Immature natural killer cell (primary cell): ENCODE results near the gene BTN1A1. TPM values are rescaled to one million over a fixed set of nuclear protein-coding genes. Genes with fewer than 3 reads are reported as not detected.
A peak's percentile ranks its signal among the peaks of the same experiment; 100 is the strongest.
"Not testable (repeated sequence)": the region's sequence is repeated elsewhere in the genome, so short reads cannot be mapped to it uniquely, and the experiment has no call there.

Source experiments
- DNase-seq, 3 donors: peaks; one replicate each; pipeline ENCODE4 v3.0.0; 2022; ENCODE audit warnings: mixed read lengths in 1 of 3
- H3K27ac Mint-ChIP-seq, 6 donors: one replicate each; pipeline ENCODE4 v1.8.0; 2020; ENCODE audit warnings: mixed read lengths in 6 of 6, mild to moderate bottlenecking in 5 of 6, inconsistent platforms in 4 of 6, moderate library complexity in 3 of 6
- H3K27me3 Mint-ChIP-seq, 3 donors: one replicate each; pipeline ENCODE4 v1.8.0; 2020 to 2021; ENCODE audit warnings: low read depth in 3 of 3, mild to moderate bottlenecking in 3 of 3, mixed read lengths in 3 of 3, moderate library complexity in 3 of 3, inconsistent platforms in 1 of 3
- H3K36me3 Mint-ChIP-seq, 3 donors: one replicate each; pipeline ENCODE4 v1.8.0; 2020; ENCODE audit warnings: mixed read lengths in 3 of 3, inconsistent platforms in 2 of 3, mild to moderate bottlenecking in 2 of 3
- H3K4me1 Mint-ChIP-seq, 2 donors: one replicate each; pipeline ENCODE4 v1.8.0; 2020; ENCODE audit warnings: inconsistent platforms in 2 of 2, mild to moderate bottlenecking in 2 of 2, mixed read lengths in 2 of 2, moderate library complexity in 1 of 2
- H3K4me3 Mint-ChIP-seq, 5 donors: one replicate each; pipeline ENCODE4 v1.8.0; 2020; ENCODE audit warnings: mild to moderate bottlenecking in 5 of 5, mixed read lengths in 5 of 5, inconsistent platforms in 3 of 5, moderate library complexity in 3 of 5
- H3K9me3 Mint-ChIP-seq, 6 donors: one replicate each; pipeline ENCODE4 v1.8.0; 2020; ENCODE audit warnings: mild to moderate bottlenecking in 6 of 6, mixed read lengths in 6 of 6, inconsistent platforms in 4 of 6, moderate library complexity in 3 of 6
- polyA plus RNA-seq, 3 donors: library from polyadenylated mRNA; unstranded; fragments of 300-500 nt; fragmentation: Illumina TruSeq; gene quantifications; one replicate each; pipeline ENCODE4 v1.2.3, GENCODE V29; 2021

BTN1A1 gene
- polyA plus RNA-seq, 3 donors from 2014 or later = not detected

DNA sequence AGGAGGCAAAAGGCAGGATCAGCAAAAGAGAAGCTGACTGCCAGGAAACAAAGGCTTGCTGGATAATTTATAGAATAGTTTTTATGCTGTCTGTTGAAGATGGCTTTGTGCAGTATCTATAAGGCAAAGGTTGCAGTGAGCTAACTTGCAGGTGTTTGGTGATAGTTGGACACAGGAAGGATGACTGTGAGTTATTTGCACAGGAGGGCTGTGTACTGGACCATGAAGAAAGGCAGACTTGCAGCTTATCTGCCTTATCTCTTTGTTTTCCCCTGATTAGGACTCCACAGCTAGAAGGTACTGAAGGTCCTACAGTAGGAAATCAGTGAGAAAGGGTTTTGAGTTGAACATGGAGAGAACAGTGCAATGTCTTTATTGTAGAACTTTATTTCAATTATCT, 2.1 kb downstream of the BTN1A1 start:
- peaks cover 11 to 16% of the 10 kb centered on the region in 2 donors for H3K4me1 Mint-ChIP-seq
- peak overlapping the region in 1 of 6 donors; percentile 31 for H3K27ac Mint-ChIP-seq
- no peak for DNase-seq
- H3K27me3 Mint-ChIP-seq = peaks cover 2 to 20% (median 17%) of the 10 kb centered on the region in 3 donors
- peaks cover 0 to 7% (median 4%) of the 10 kb centered on the region in 3 donors for H3K36me3 Mint-ChIP-seq
- H3K9me3 Mint-ChIP-seq = no peaks in the 10 kb centered on the region
- H3K4me3 Mint-ChIP-seq = peak overlapping the region; percentile 71 to 86 (median 78)

DNA sequence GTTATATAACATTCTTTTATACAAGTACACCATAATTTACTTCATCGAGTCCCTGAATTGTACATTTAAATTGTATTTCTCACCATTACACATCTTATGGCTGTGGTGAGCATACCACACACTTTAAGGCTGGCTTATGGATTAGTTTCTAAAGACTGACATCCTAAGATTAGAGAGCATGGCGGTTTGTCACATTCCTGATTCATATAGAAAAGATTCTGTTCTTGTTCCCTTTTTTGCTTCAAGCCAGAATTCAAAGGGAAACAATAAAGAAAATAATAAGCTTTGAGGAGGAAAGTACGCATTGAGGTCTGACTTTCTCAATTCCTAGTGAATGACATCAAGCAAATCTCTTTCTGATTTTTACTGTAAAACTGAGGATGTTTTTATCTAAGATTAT, 2.5 kb downstream of the BTN1A1 start:
- Mint-ChIP-seq H3K4me3 (peak overlapping the region in 1 of 5 donors; percentile 25), H3K36me3 (peaks cover 0 to 7% (median 4%) of the 10 kb centered on the region in 3 donors), H3K27ac (no peak overlapping the region), H3K9me3 (no peaks in the 10 kb centered on the region), H3K4me1 (peaks cover 11 to 16% of the 10 kb centered on the region in 2 donors), H3K27me3 (peaks cover 2 to 20% (median 17%) of the 10 kb centered on the region in 3 donors)
- DNase-seq = no peak

DNA sequence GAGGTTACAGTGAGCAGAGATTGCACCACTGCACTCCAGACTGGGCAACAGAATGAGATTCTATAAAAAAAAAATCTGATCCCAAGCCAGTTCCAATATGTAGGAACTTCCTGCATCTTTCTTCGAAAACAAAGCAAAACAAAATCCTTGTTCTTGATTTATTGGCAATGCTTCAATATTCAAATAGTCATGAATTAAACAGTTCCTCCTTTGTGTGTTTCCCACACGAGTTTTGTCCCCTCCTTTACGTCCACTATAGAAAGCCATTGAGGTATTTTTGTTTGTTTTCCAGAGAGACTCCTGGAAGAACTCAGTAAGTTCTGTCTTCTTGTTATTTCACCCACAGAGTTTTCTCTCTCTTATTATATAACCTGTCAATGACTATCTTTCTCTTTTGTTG, 7.6 kb downstream of the BTN1A1 start:
- H3K9me3 Mint-ChIP-seq = no peaks in the 10 kb centered on the region
- H3K27ac Mint-ChIP-seq = peak overlapping the region in 1 of 6 donors; percentile 15
- peaks cover 0 to 4% (median 3%) of the 10 kb centered on the region in 3 donors for H3K36me3 Mint-ChIP-seq
- no peak for DNase-seq
- no peaks in the 10 kb centered on the region for H3K4me1 Mint-ChIP-seq
- H3K27me3 Mint-ChIP-seq = peaks cover 0 to 7% (median 6%) of the 10 kb centered on the region in 3 donors
- no peak overlapping the region for H3K4me3 Mint-ChIP-seq

DNA sequence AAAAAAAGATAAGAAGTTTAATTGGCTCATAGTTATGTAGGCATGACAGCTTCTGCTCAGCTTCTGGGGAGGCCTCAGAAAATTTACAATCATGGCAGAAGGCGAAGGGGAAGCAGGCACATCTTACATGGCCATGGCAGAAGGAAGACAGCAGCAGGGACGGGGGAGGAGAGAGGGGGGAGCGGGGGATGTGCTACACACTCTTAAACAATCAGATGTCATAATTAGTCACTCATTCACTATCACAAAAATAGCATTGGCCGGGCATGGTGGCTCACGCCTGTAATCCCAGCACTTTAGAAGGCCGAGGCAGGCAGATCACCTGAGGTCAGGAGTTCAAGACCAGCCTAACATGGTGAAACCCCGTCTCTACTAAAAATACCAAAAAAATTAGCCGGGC, 10.9 kb downstream of the BTN1A1 start:
- not testable (repeated sequence) for H3K36me3 Mint-ChIP-seq, H3K27ac Mint-ChIP-seq, H3K27me3 Mint-ChIP-seq, DNase-seq, H3K9me3 Mint-ChIP-seq, H3K4me3 Mint-ChIP-seq, H3K4me1 Mint-ChIP-seq

GRCh38 chr6:26514984-26515383, 14.9 kb downstream of the BTN1A1 start:
- Mint-ChIP-seq H3K9me3 (no peaks in the 10 kb centered on the region), H3K4me3 (no peak overlapping the region)

GRCh38 chr6:26516481-26517427, 16.7 kb downstream of the BTN1A1 start:
- Mint-ChIP-seq H3K9me3 (peaks cover 0 to 4% (median 0%) of the 10 kb centered on the region in 6 donors), H3K4me3 (no peak overlapping the region), H3K36me3 (peaks cover 0 to 3% (median 0%) of the 10 kb centered on the region in 3 donors)

More at GRCh38 chr6:26514984-26515383, 14.9 kb downstream of the BTN1A1 start:
- peaks cover 0 to 3% (median 0%) of the 10 kb centered on the region in 3 donors for H3K36me3 Mint-ChIP-seq
- no peak overlapping the region for H3K27ac Mint-ChIP-seq
- peaks cover under 1 to 2% of the 10 kb centered on the region in 2 donors for H3K4me1 Mint-ChIP-seq
- peaks cover 1 to 3% (median 3%) of the 10 kb centered on the region in 3 donors for H3K27me3 Mint-ChIP-seq
- no peak for DNase-seq

GRCh38 chr6:26519359-26519758, 19.3 kb downstream of the BTN1A1 start:
- DNase-seq = no peak
- Mint-ChIP-seq H3K9me3 (peaks cover 0 to 4% (median 0%) of the 10 kb centered on the region in 6 donors), H3K27me3 (peaks cover 10 to 21% (median 17%) of the 10 kb centered on the region in 3 donors), H3K27ac (no peak overlapping the region), H3K4me1 (peaks cover 24 to 40% of the 10 kb centered on the region in 2 donors), H3K36me3 (peaks cover 0 to 3% (median 0%) of the 10 kb centered on the region in 3 donors), H3K4me3 (no peak overlapping the region)

More at GRCh38 chr6:26516481-26517427, 16.7 kb downstream of the BTN1A1 start:
- DNase-seq = no peak
- peaks cover 10 to 16% (median 15%) of the 10 kb centered on the region in 3 donors for H3K27me3 Mint-ChIP-seq
- no peak overlapping the region for H3K27ac Mint-ChIP-seq
- peaks cover 13 to 16% of the 10 kb centered on the region in 2 donors for H3K4me1 Mint-ChIP-seq

DNA sequence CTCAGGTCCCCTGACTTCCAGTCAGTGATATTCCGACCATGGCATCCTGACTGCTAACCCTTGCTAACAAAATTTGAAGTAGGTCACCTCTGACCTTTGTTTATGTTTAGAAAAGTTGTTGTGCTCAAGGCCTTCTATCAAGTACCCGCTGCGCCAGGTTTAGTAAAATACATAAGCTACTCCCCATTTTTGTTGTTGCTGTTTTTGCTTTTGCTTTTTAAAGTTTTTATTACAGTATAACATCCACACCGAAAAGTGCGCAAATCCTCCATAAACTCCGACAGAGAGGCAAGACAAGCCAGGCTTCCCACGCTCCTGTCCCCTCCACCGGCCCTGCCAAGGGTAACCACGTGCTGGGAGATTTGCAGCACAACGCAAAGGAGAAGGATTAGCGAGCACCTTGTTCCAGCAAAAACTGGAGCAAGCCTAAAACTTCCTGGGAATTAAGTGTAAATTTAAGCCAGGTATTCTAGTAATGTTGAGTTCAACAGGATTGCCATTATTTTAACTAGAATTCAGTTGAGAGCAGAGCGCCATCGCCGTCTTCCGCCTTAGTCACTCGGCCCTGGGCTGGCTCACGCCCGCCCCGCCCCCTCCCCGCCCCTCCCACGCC, 20.2 kb downstream of the BTN1A1 start:
- H3K4me3 Mint-ChIP-seq = peak overlapping the region; percentile 82 to 90 (median 85)
- peaks cover 0 to 3% (median 0%) of the 10 kb centered on the region in 3 donors for H3K36me3 Mint-ChIP-seq
- peaks cover 10 to 21% (median 17%) of the 10 kb centered on the region in 3 donors for H3K27me3 Mint-ChIP-seq
- peak overlapping the region; percentile 95 to 98 (median 96) for H3K27ac Mint-ChIP-seq
- peaks cover 24 to 45% of the 10 kb centered on the region in 2 donors for H3K4me1 Mint-ChIP-seq
- DNase-seq = no peak
- peaks cover 0 to 4% (median 0%) of the 10 kb centered on the region in 6 donors for H3K9me3 Mint-ChIP-seq

GRCh38 chr6:26520850-26521599, 20.9 kb downstream of the BTN1A1 start:
- H3K36me3 Mint-ChIP-seq = peaks cover 0 to 3% (median 0%) of the 10 kb centered on the region in 3 donors
- peaks cover 9 to 21% (median 17%) of the 10 kb centered on the region in 3 donors for H3K27me3 Mint-ChIP-seq
- H3K27ac Mint-ChIP-seq = peak overlapping the region; percentile 92 to 98 (median 93)
- H3K9me3 Mint-ChIP-seq = peaks cover 0 to 4% (median 0%) of the 10 kb centered on the region in 6 donors
- H3K4me3 Mint-ChIP-seq = peak overlapping the region; percentile 88 to 97 (median 90)
- H3K4me1 Mint-ChIP-seq = peaks cover 24 to 45% of the 10 kb centered on the region in 2 donors
- peak; percentile 87 to 91 (median 91) for DNase-seq

DNA sequence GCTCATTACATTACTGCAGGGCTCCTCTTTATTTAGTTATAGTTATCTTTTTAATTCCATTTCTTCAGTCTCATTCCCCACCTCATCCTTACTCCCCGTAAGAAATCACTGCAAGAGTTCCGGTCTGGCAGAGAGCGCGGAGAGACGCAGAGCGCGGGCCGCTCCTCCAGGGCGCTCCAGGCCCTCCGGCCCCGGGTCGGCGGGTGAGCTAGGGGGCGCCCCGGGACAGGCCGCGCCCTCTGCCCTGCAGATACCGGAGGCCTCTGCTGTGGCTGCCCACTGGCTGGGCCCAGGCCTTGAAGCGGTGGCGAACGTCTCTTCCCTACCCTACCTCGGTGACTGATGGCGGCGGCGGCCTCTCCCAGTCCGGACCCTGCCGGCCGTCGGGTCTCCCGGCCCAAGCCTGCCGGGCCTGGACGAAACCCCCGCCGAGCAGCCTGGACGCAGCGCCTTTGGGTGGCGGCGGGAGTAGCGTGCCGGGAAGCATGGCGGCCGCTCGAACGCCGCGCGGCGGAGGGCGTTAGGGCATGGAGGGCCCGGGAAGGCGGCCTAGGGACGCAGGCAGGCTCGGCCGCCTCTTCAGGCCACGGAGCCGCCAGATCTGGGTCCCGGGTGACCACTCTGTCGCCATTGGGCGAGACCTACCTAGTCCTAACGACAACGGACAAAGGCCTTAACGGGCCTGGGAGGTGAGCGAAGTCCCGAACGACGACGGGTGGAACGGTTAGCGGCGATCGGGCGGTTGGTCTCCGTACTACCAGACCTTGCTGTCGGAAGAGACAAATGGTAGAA, 21.7 kb downstream of the BTN1A1 start:
- Mint-ChIP-seq H3K4me3 (peak overlapping the region; percentile 88 to 97 (median 90)), H3K9me3 (peaks cover 0 to 4% (median 0%) of the 10 kb centered on the region in 6 donors), H3K27me3 (peaks cover 9 to 17% (median 14%) of the 10 kb centered on the region in 3 donors), H3K4me1 (peaks cover 24 to 45% of the 10 kb centered on the region in 2 donors), H3K36me3 (peaks cover 0 to 3% (median 0%) of the 10 kb centered on the region in 3 donors), H3K27ac (peak overlapping the region; percentile 92 to 98 (median 94))
- peak; percentile 82 to 84 (median 83) for DNase-seq

DNA sequence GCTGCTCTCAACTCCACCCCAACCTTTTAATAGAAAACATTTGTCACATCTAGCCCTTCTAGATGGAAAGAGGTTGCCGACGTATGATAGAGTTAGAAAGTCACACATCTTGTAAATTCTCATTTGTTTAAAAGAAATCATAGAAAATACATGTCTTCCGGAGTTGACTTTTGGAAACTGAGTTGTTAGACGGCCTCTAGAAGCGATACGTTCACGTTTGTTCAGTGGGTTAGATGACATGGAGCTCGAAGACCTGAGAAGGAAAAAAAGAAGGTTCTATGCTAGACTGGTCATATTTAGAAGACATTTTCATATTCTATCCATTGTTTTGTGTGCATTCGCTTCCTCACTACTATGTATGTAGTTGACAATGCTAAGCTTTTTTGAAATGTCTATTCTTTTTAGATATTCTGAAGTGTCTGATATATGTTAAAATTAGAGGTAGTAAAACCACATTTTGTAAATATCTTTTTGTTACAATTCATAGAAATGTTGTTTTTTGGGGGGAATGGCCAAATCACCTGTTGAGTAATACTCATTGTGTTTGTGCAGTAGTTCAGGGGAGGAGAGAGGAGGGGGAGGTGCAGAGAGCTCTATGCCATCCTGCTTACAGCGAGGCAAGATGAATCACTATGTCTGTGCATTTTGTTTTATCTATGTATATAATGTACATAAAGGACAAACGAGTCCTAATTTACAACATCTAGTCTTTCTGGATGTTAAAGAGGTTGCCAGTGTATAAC, 22.6 kb downstream of the BTN1A1 start:
- peaks cover 9 to 17% (median 14%) of the 10 kb centered on the region in 3 donors for H3K27me3 Mint-ChIP-seq
- H3K4me1 Mint-ChIP-seq = peaks cover 24 to 45% of the 10 kb centered on the region in 2 donors
- H3K27ac Mint-ChIP-seq = peak overlapping the region; percentile 67 to 98 (median 92)
- peak overlapping the region; percentile 88 to 97 (median 90) for H3K4me3 Mint-ChIP-seq
- not testable (repeated sequence) for H3K9me3 Mint-ChIP-seq, H3K36me3 Mint-ChIP-seq, DNase-seq

DNA sequence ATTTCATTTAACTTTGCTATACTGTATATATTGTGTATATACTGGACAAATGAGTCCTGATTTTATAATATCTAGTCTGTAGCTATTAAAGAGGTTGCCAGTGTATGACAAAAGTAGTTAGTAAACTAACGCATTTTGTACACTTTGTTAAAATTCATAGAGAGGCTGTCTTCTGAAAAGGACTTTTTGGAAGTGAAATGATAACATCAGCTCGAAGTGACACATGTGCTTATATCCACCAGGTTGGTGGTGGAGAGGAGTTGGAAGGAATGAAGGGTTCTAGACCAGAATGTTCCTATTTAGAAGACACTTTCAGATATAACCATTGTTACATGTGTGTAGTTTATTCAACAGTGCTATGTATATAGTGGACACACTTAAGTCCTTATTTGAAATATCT, 24.2 kb downstream of the BTN1A1 start:
- peaks cover 24 to 45% of the 10 kb centered on the region in 2 donors for H3K4me1 Mint-ChIP-seq
- not testable (repeated sequence) for H3K27ac Mint-ChIP-seq, H3K9me3 Mint-ChIP-seq, H3K4me3 Mint-ChIP-seq, H3K36me3 Mint-ChIP-seq, DNase-seq
- H3K27me3 Mint-ChIP-seq = peaks cover 9 to 17% (median 15%) of the 10 kb centered on the region in 3 donors
